GM18870 (cell line): ENCODE data around the gene CCT6B.
"Not testable (repeated sequence)": the region's sequence is repeated elsewhere in the genome, so short reads cannot be mapped to it uniquely, and the experiment has no call there.

Experiments used
- ATAC-seq: cut with Tn5 transposase; IDR thresholded peaks from one replicate; pipeline ENCODE4 v1.9.1; 2021; ENCODE audit warnings: moderate library complexity; ENCODE audit not compliant: unreplicated experiment

Gene CCT6B, protein sequence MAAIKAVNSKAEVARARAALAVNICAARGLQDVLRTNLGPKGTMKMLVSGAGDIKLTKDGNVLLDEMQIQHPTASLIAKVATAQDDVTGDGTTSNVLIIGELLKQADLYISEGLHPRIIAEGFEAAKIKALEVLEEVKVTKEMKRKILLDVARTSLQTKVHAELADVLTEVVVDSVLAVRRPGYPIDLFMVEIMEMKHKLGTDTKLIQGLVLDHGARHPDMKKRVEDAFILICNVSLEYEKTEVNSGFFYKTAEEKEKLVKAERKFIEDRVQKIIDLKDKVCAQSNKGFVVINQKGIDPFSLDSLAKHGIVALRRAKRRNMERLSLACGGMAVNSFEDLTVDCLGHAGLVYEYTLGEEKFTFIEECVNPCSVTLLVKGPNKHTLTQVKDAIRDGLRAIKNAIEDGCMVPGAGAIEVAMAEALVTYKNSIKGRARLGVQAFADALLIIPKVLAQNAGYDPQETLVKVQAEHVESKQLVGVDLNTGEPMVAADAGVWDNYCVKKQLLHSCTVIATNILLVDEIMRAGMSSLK

GRCh38 chr17:34961093-34961911, at the start of gene CCT6B, which contains the start of gene ZNF830:
TSS of gene CCT6B (minus strand) at chr17:34961460. CDS start at chr17:34961393, 67 bp downstream.
TSS of gene ZNF830 (plus strand) at chr17:34961540. CDS start at chr17:34961567, 27 bp downstream.
- ATAC-seq: peak; percentile 86

- no peak for ATAC-seq
Measured at GRCh38 chr17:35010093-35010492, 48.8 kb upstream of the CCT6B start.

- ATAC-seq: no peak
Measured at GRCh38 chr17:35006961-35007360, 45.7 kb upstream of the CCT6B start.

GRCh38 chr17:35006345-35006744, 45.1 kb upstream of the CCT6B start:
- no peak for ATAC-seq

DNA sequence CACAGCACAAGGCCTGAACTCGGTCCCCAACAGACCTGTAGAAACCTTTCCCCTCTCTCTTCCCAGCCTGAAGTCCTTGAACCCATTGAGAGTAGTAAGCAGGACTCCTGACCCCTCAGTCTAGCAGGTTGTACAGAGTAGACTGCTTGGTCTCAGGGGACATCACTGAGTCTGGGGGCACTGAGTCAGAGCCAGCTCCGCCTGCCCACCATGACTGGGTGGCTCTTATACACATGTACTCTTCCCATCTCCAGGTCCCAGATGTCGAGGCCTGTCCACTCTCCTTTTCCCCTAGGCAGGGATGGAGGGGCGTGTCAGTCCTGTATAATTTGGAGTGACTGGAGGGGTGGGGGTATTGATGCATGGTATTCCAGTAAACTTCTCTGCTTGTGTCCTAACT, 42.5 kb upstream of the CCT6B start:
- no peak for ATAC-seq

DNA sequence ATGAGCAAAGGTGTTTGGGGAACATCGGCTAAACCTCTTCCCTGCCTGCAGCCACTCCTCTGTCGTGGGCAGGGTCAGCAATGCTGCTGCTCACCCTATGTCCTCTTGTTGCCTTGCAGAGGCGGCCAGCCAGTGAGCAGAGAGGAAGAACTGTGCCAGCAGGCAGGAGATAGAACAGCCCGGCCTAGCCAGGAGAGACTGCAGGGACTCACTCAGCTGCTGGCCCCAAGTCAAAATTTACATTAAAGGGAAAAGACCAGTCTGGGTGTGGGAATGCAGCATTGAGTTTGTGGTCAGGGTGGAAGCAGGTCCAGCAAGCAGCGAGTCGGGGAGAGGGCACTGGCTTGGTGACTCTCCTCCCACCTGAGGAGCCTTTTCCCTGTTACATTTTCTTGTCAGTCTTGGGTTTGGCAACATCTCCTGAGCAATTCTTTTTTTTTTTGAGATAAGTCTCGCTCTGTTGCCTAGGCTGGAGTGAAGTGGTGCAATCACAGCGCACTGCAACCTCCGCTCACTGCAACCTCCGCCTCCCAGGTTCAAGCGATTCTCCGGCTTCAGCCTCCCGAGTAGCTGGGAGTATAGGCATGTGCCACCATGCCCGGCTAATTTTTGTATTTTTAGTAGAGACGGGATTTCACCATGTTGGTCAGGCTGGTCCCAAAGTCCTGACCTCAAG, 41.8 kb upstream of the CCT6B start:
- ATAC-seq: no peak

DNA sequence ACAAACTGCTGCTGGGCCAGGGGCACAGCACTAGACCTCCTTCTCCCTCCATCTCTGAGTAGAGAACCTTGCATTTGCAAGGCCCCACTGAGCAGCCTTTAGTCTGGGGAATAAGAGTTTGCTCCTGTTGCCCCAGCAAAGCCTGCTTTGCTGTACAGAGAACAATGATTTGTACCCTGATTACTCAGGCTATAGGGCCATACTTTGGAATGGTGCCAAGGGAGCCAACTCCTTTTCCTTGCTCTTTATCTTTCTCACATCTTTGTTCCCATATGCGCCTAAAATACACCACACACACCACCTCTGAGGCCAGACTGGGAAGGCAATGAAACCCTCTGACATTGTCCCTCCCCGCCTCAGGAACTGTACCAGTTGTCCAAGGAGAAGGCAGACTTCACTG, 40.3 kb upstream of the CCT6B start:
- ATAC-seq: no peak

GRCh38 chr17:35000965-35001364, 39.7 kb upstream of the CCT6B start:
- not testable (repeated sequence) for ATAC-seq

GRCh38 chr17:34999456-34999855, 38.2 kb upstream of the CCT6B start:
- no peak for ATAC-seq

- ATAC-seq: no peak
Measured at GRCh38 chr17:34998205-34998604, 36.9 kb upstream of the CCT6B start.

DNA sequence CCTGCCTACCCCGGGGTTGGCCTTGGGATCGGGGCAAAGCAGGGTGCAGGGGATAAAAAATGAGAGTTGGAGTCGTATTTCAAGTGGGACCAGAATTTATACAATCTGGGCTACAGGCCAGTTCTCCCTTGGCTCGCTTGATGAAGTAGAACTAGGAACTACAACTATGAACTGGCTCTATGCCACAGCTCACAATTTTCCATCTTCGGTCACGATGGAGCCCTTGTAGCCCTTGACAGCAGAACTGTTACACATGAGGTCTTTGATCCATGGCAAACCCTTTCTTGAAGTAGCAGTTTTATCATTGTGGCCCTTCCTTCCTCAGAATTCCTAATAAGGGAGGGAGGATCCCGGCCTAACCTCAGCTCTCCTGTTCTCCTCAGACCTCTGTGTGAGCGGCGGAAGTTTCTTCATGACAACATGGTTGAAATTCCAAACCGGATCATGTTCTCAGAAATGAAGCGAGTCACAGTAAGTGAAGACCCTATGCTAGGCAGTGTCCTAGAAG, 36.1 kb upstream of the CCT6B start:
- ATAC-seq: no peak

GRCh38 chr17:34996422-34997285, 35.4 kb upstream of the CCT6B start:
- ATAC-seq: no peak

DNA sequence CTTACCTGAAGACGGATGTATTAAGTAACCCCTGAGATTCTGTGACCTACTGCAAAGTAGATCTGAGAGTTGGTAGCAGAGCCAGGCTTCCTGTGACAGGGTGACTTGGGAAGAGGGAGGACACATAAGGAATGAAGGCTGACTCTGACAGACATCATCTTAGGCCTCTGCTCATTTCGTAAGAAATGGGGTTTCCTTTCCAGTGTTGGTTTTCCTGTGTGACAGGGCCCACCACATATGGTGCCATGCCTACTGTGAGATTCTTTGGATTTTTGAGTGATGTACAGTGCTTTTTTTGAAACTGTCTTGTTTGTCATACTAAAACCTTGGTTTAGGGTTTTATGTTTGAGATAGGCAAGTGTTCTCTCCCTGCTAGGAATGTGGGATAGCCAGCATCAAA, 31.8 kb upstream of the CCT6B start:
- no peak for ATAC-seq

- ATAC-seq: no peak
Measured at GRCh38 chr17:34991606-34992005, 30.3 kb upstream of the CCT6B start.

DNA sequence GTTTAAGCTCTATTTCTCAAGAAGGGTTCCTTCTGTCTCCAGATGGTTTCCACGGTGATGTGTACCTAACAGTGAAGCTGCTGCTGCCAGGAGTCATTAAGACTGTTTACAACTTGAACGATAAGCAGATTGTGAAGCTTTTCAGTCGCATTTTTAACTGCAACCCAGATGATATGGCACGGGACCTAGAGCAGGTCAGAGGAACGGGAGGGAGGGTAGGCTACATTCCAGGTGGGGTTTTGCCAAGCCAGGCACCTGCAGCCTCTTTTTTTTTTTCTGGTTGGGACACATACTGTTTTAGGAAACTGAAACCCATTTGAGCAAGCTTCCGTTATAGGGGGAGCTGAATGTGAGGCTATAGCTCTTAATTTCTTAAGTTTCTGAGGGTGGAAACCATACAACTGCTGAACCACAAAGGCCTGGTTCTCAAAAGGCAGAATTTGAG, 29.7 kb upstream of the CCT6B start:
- no peak for ATAC-seq

DNA sequence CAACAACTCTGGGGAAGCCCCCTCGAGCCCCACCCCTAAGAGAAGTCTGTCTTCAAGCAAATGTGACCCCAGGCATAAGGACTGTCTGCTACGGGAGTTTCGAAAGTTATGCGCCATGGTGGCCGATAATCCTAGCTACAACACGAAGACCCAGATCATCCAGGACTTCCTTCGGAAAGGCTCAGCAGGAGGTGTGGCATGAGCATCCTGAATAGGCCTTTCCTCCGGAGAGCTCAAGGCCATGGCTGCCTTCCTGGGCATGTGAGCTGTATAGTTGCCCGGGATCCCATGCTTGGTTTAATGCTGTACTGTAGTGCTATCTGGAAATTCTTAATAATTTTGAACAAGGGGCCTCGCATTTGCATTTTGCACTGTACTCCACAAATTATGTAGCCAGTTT, 28.2 kb upstream of the CCT6B start:
- no peak for ATAC-seq

DNA sequence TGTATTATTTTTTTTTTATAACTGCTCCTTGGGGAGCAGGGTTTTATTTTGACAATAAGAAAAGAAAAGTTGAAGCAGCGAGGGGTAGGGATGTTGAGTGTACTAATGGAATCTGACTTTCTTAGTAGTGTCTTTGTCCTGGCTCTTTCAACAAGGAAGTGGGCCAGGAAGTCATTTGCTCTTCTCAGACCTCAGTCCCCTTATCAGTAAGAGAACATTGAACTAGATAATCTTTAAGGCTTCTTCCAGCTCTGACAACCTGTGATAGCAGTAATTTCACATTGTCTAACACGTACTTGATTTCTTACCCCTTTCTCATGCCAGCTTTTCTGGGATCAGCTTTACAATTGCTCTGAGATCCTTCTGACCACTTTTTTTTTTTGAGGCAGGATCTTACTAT, 27.4 kb upstream of the CCT6B start:
- no peak for ATAC-seq

GRCh38 chr17:34987232-34987631, 26.0 kb upstream of the CCT6B start:
- ATAC-seq: no peak

DNA sequence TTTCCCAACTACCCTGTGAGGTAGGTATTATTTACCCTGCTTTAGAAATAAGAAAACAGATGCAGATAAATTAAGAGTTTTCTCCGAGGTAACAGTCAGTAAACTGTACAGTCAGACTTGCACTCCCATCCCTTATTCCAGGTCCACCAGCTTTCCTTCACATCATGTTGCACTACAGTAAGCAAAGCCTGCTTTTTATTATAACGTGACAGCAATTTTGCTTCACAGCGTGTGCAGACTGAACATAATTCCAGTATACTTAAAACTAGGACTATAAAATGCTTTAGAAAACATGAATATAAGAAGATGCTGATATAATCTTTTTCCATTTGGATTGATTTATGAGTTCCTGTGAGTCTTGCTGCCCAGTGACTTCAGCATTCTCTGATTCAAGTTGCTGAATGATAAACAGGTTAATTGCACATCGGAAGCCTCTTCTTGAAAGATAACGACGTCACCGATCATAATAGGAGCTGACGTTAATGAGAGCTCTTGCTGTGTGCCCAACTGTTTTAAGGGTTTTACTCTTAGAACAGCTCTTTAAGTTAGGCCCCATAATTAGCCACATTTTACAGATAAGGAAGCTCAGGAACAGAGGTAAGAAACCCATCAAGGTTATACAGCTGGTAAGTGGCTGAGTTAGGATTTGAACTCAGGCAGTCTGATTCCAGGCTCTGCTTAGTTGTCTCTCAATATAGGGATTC, 20.4 kb upstream of the CCT6B start:
- ATAC-seq: no peak
